LoVo (cell line): ENCODE measurements around the gene CADPS2.

ENCODE experiments used
- DNase-seq: peaks from one replicate; pipeline ENCODE4 v3.0.0-alpha.2; 2016; ENCODE audit warnings: low spot score

Gene CADPS2

GRCh38 chr7:122525355-122525754 is 360.9 kb downstream of the CADPS2 start:
- no peak for DNase-seq

GRCh38 chr7:122521767-122522166 is 364.5 kb downstream of the CADPS2 start:
- no peak for DNase-seq

- no peak for DNase-seq
Observed at GRCh38 chr7:122520971-122521555, 365.2 kb downstream of the CADPS2 start.

GRCh38 chr7:122518488-122518887 is 367.8 kb downstream of the CADPS2 start:
- no peak for DNase-seq

- DNase-seq: no peak
Observed at GRCh38 chr7:122517576-122517975, 368.7 kb downstream of the CADPS2 start.

- no peak for DNase-seq
Observed at GRCh38 chr7:122515404-122515803, 370.9 kb downstream of the CADPS2 start.

GRCh38 chr7:122511268-122511667 is 375.0 kb downstream of the CADPS2 start:
- DNase-seq: no peak

GRCh38 chr7:122507591-122507990 is 378.7 kb downstream of the CADPS2 start:
- no peak for DNase-seq

GRCh38 chr7:122492007-122492406 is 394.3 kb downstream of the CADPS2 start:
- no peak for DNase-seq

- DNase-seq: no peak
Observed at GRCh38 chr7:122488241-122488640, 398.0 kb downstream of the CADPS2 start.

GRCh38 chr7:122487131-122487530 is 399.1 kb downstream of the CADPS2 start:
- DNase-seq: no peak

GRCh38 chr7:122485856-122486255 is 400.4 kb downstream of the CADPS2 start:
- DNase-seq: no peak

GRCh38 chr7:122482212-122482611 is 404.0 kb downstream of the CADPS2 start:
- DNase-seq: no peak

GRCh38 chr7:122470859-122471258 is 415.4 kb downstream of the CADPS2 start:
- no peak for DNase-seq

GRCh38 chr7:122468945-122469344 is 417.3 kb downstream of the CADPS2 start:
- DNase-seq: no peak

GRCh38 chr7:122467661-122468449 is 418.4 kb downstream of the CADPS2 start:
- DNase-seq: no peak

GRCh38 chr7:122465296-122465695 is 421.0 kb downstream of the CADPS2 start:
- DNase-seq: no peak

GRCh38 chr7:122463631-122464030 is 422.6 kb downstream of the CADPS2 start:
- DNase-seq: no peak

GRCh38 chr7:122460936-122461335 is 425.3 kb downstream of the CADPS2 start:
- no peak for DNase-seq

GRCh38 chr7:122457969-122458368 is 428.3 kb downstream of the CADPS2 start:
- DNase-seq: no peak

GRCh38 chr7:122457325-122457724 is 428.9 kb downstream of the CADPS2 start:
- no peak for DNase-seq

- no peak for DNase-seq
Observed at GRCh38 chr7:122454776-122455507, 431.3 kb downstream of the CADPS2 start.

- DNase-seq: no peak
Observed at GRCh38 chr7:122453432-122453831, 432.8 kb downstream of the CADPS2 start.
